Measurements from ENCODE around the gene MUC6.
"Not testable (repeated sequence)": the region's sequence is repeated elsewhere in the genome, so short reads cannot be mapped to it uniquely, and the experiment has no call there.

MUC6 gene

GRCh38 chr11:981764-982163, 54.8 kb downstream of the MUC6 start:
- Mint-ChIP-seq H3K27me3 (no peaks in the 10 kb centered on the region), H3K4me1 (peaks cover 5% of the 10 kb centered on the region), H3K36me3 (peaks cover 24% of the 10 kb centered on the region), H3K27ac (no peak overlapping the region), H3K9me3 (no peaks in the 10 kb centered on the region), H3K4me3 (no peak overlapping the region)
- CTCF ChIA-PET, result no interaction called here
- DNase-seq, result no peak

- no peak for DNase-seq
These were observed 55.8 kb downstream of the MUC6 start for GRCh38 chr11:980438-981357.

GRCh38 chr11:978781-979180, 57.7 kb downstream of the MUC6 start:
- CTCF ChIA-PET, result interaction anchor here (1.4 kb wide), 1 partner anchor 130 kb away, joined by 5 read pairs; no protein-coding TSS in a partner anchor
- no peaks in the 10 kb centered on the region for H3K27me3 Mint-ChIP-seq
- H3K4me3 Mint-ChIP-seq, result no peak overlapping the region
- DNase-seq, result no peak
- no peaks in the 10 kb centered on the region for H3K9me3 Mint-ChIP-seq
- no peak overlapping the region for H3K27ac Mint-ChIP-seq
- H3K36me3 Mint-ChIP-seq, result peaks cover 28% of the 10 kb centered on the region
- H3K4me1 Mint-ChIP-seq, result peaks cover 18% of the 10 kb centered on the region

More at GRCh38 chr11:980438-981357, 55.8 kb downstream of the MUC6 start:
- H3K27me3 Mint-ChIP-seq, result no peaks in the 10 kb centered on the region
- no peak overlapping the region for H3K27ac Mint-ChIP-seq
- H3K4me3 Mint-ChIP-seq, result no peak overlapping the region
- no peaks in the 10 kb centered on the region for H3K9me3 Mint-ChIP-seq
- CTCF ChIA-PET, result no interaction called here
- H3K36me3 Mint-ChIP-seq, result peaks cover 28% of the 10 kb centered on the region
- H3K4me1 Mint-ChIP-seq, result peaks cover 12% of the 10 kb centered on the region

GRCh38 chr11:977830-978720, 58.4 kb downstream of the MUC6 start:
- CTCF ChIA-PET, result no interaction called here
- no peak for DNase-seq
- peaks cover 18% of the 10 kb centered on the region for H3K4me1 Mint-ChIP-seq
- peaks cover 33% of the 10 kb centered on the region for H3K36me3 Mint-ChIP-seq
- no peaks in the 10 kb centered on the region for H3K27me3 Mint-ChIP-seq
- H3K4me3 Mint-ChIP-seq, result no peak overlapping the region
- no peaks in the 10 kb centered on the region for H3K9me3 Mint-ChIP-seq
- H3K27ac Mint-ChIP-seq, result no peak overlapping the region

- peaks cover 37% of the 10 kb centered on the region for H3K36me3 Mint-ChIP-seq
- H3K9me3 Mint-ChIP-seq, result no peaks in the 10 kb centered on the region
- peak; percentile 32 for DNase-seq
- H3K4me3 Mint-ChIP-seq, result no peak overlapping the region
- H3K27ac Mint-ChIP-seq, result no peak overlapping the region
- H3K4me1 Mint-ChIP-seq, result peaks cover 18% of the 10 kb centered on the region
- no peaks in the 10 kb centered on the region for H3K27me3 Mint-ChIP-seq
- CTCF ChIA-PET, result no interaction called here
These were observed 59.9 kb downstream of the MUC6 start for GRCh38 chr11:976431-977160.

- Mint-ChIP-seq H3K9me3 (no peaks in the 10 kb centered on the region), H3K27ac (no peak overlapping the region), H3K27me3 (no peaks in the 10 kb centered on the region), H3K4me1 (peaks cover 24% of the 10 kb centered on the region), H3K4me3 (no peak overlapping the region), H3K36me3 (peaks cover 38% of the 10 kb centered on the region)
- DNase-seq, result peak; percentile 52
- CTCF ChIA-PET, result no interaction called here
These were observed 60.7 kb downstream of the MUC6 start for GRCh38 chr11:975827-976226.

- H3K27me3 Mint-ChIP-seq, CTCF ChIA-PET, DNase-seq, H3K9me3 Mint-ChIP-seq, H3K4me3 Mint-ChIP-seq, H3K27ac Mint-ChIP-seq: not testable (repeated sequence)
- H3K36me3 Mint-ChIP-seq, result peaks cover 40% of the 10 kb centered on the region
- peaks cover 29% of the 10 kb centered on the region for H3K4me1 Mint-ChIP-seq
These were observed 61.1 kb downstream of the MUC6 start for GRCh38 chr11:975376-975775.

- H3K4me3 Mint-ChIP-seq, result no peak overlapping the region
- peaks cover 40% of the 10 kb centered on the region for H3K4me1 Mint-ChIP-seq
- no peak overlapping the region for H3K27ac Mint-ChIP-seq
- no peaks in the 10 kb centered on the region for H3K9me3 Mint-ChIP-seq
- no peaks in the 10 kb centered on the region for H3K27me3 Mint-ChIP-seq
- no peak for DNase-seq
- CTCF ChIA-PET, result no interaction called here
- peaks cover 38% of the 10 kb centered on the region for H3K36me3 Mint-ChIP-seq
These were observed 63.3 kb downstream of the MUC6 start for GRCh38 chr11:973237-973636.

GRCh38 chr11:972523-973211, 63.9 kb downstream of the MUC6 start:
- Mint-ChIP-seq H3K27ac (no peak overlapping the region), H3K27me3 (no peaks in the 10 kb centered on the region), H3K9me3 (no peaks in the 10 kb centered on the region), H3K4me3 (no peak overlapping the region), H3K36me3 (peaks cover 38% of the 10 kb centered on the region), H3K4me1 (peaks cover 40% of the 10 kb centered on the region)
- DNase-seq, result no peak
- CTCF ChIA-PET, result no interaction called here

GRCh38 chr11:971731-972365, 64.7 kb downstream of the MUC6 start:
- Mint-ChIP-seq H3K4me1 (peaks cover 36% of the 10 kb centered on the region), H3K4me3 (no peak overlapping the region), H3K27me3 (no peaks in the 10 kb centered on the region), H3K9me3 (no peaks in the 10 kb centered on the region), H3K36me3 (peaks cover 38% of the 10 kb centered on the region), H3K27ac (no peak overlapping the region)
- CTCF ChIA-PET, result no interaction called here
- DNase-seq, result no peak

GRCh38 chr11:971092-971690, 65.3 kb downstream of the MUC6 start:
- no peaks in the 10 kb centered on the region for H3K27me3 Mint-ChIP-seq
- no peak for DNase-seq
- CTCF ChIA-PET, result interaction anchor here (0.7 kb wide), 1 partner anchor 155 kb away, joined by 3 read pairs; no protein-coding TSS in a partner anchor
- peaks cover 37% of the 10 kb centered on the region for H3K36me3 Mint-ChIP-seq
- no peak overlapping the region for H3K4me3 Mint-ChIP-seq
- H3K27ac Mint-ChIP-seq, result no peak overlapping the region
- no peaks in the 10 kb centered on the region for H3K9me3 Mint-ChIP-seq
- H3K4me1 Mint-ChIP-seq, result peaks cover 36% of the 10 kb centered on the region

GRCh38 chr11:970319-970871, 66.1 kb downstream of the MUC6 start:
- peak; percentile 47 for DNase-seq
- Mint-ChIP-seq H3K9me3 (no peaks in the 10 kb centered on the region), H3K27me3 (no peaks in the 10 kb centered on the region), H3K4me1 (peaks cover 29% of the 10 kb centered on the region), H3K27ac (peak overlapping the region; percentile 10), H3K36me3 (peaks cover 33% of the 10 kb centered on the region), H3K4me3 (no peak overlapping the region)
- CTCF ChIA-PET, result no interaction called here

Measured in activated naive CD4-positive, alpha-beta T cell treated with anti-CD3 and anti-CD28 coated beads, Interleukin-2, amount 10 ng/mL, durations not matched to agents 7 days and 5 days (primary cell).